Suppressor macrophage (primary cell): Measurements from ENCODE around the gene CAPN7.

ENCODE experiments used
- DNase-seq, 4 experiments: peaks; one replicate each; pipeline ENCODE4 v3.0.0-alpha.2; 2020 to 2022

Gene CAPN7

GRCh38 chr3:15276028-15276724 lies 70.1 kb downstream of the CAPN7 start:
- peak; percentile 72 to 89 (median 82) for DNase-seq

GRCh38 chr3:15277861-15278500 lies 71.9 kb downstream of the CAPN7 start:
- DNase-seq: no peak

GRCh38 chr3:15279205-15279604 lies 73.2 kb downstream of the CAPN7 start:
- DNase-seq: no peak

GRCh38 chr3:15279671-15280402 lies 73.8 kb downstream of the CAPN7 start:
- DNase-seq: peak in 1 of 4 experiments; percentile 30

GRCh38 chr3:15280853-15281532 lies 74.9 kb downstream of the CAPN7 start:
- no peak for DNase-seq

GRCh38 chr3:15281817-15282216 lies 75.8 kb downstream of the CAPN7 start:
- DNase-seq: no peak

GRCh38 chr3:15283702-15284101 lies 77.7 kb downstream of the CAPN7 start:
- DNase-seq: no peak

GRCh38 chr3:15284121-15284889 lies 78.3 kb downstream of the CAPN7 start:
- peak in 1 of 4 experiments; percentile 35 for DNase-seq

- DNase-seq: no peak
Observed at GRCh38 chr3:15286022-15286421, 80.0 kb downstream of the CAPN7 start.

- peak; percentile 90 to 98 (median 94) for DNase-seq
Observed at GRCh38 chr3:15287565-15288330, 81.7 kb downstream of the CAPN7 start.

- peak in 2 of 4 experiments; percentile 41 to 57 for DNase-seq
Observed at GRCh38 chr3:15288331-15289035, 82.4 kb downstream of the CAPN7 start.

GRCh38 chr3:15289661-15290060 lies 83.6 kb downstream of the CAPN7 start:
- no peak for DNase-seq

GRCh38 chr3:15290736-15291135 lies 84.7 kb downstream of the CAPN7 start:
- DNase-seq: peak; percentile 49 to 74 (median 63)

- DNase-seq: peak; percentile 33 to 46 (median 42)
Observed at GRCh38 chr3:15291589-15292541, 85.8 kb downstream of the CAPN7 start.

GRCh38 chr3:15292765-15293522 lies 86.9 kb downstream of the CAPN7 start:
- DNase-seq: peak; percentile 72 to 90 (median 85)

GRCh38 chr3:15294929-15295328 lies 88.9 kb downstream of the CAPN7 start:
- peak; percentile 89 to 98 (median 92) for DNase-seq

- DNase-seq: peak; percentile 84 to 99 (median 95)
Observed at GRCh38 chr3:15295506-15295905, 89.5 kb downstream of the CAPN7 start.

- no peak for DNase-seq
Observed at GRCh38 chr3:15297608-15298350, 91.7 kb downstream of the CAPN7 start.
